ENCODE results near the gene MMP25.

GRCh38 chr16:3058139-3059030, 12.0 kb downstream of the MMP25 start:
- TF ChIP-seq CTCF (IDR thresholded peaks at IDR 0.05) (peak in 1 of 12 donors; percentile 6), POLR2A (IDR thresholded peaks at IDR 0.05) (no peak)
